AG09319 (cell line): Measurements from ENCODE around the gene TSACC.

Experiments used
- DNase-seq: peaks from one replicate; pipeline ENCODE4 v3.0.0-alpha.2; 2010; ENCODE audit warnings: low read depth; ENCODE audit errors: extremely low read depth
- CTCF ChIP-seq: IDR thresholded peaks from 2 replicates; pipeline ENCODE4 v1.5.1; 2011; ENCODE audit warnings: low read depth, mild to moderate bottlenecking, inconsistent platforms, low read length, moderate library complexity

The TSACC gene

GRCh38 chr1:156371553-156372264, 33.4 kb downstream of the TSACC start:
- no peak for DNase-seq
- TF ChIP-seq CTCF = no peak

- DNase-seq = no peak
- TF ChIP-seq CTCF = no peak
Measured at GRCh38 chr1:156372265-156372586, 33.9 kb downstream of the TSACC start.

- no peak for DNase-seq
- TF ChIP-seq CTCF = no peak
Measured at GRCh38 chr1:156372876-156373275, 34.5 kb downstream of the TSACC start.

GRCh38 chr1:156373546-156373945, 35.2 kb downstream of the TSACC start:
- no peak for TF ChIP-seq CTCF
- no peak for DNase-seq

- DNase-seq = no peak
- no peak; the same call in 1 of the 2 replicates for TF ChIP-seq CTCF
Measured at GRCh38 chr1:156376146-156376545, 37.8 kb downstream of the TSACC start.

DNA sequence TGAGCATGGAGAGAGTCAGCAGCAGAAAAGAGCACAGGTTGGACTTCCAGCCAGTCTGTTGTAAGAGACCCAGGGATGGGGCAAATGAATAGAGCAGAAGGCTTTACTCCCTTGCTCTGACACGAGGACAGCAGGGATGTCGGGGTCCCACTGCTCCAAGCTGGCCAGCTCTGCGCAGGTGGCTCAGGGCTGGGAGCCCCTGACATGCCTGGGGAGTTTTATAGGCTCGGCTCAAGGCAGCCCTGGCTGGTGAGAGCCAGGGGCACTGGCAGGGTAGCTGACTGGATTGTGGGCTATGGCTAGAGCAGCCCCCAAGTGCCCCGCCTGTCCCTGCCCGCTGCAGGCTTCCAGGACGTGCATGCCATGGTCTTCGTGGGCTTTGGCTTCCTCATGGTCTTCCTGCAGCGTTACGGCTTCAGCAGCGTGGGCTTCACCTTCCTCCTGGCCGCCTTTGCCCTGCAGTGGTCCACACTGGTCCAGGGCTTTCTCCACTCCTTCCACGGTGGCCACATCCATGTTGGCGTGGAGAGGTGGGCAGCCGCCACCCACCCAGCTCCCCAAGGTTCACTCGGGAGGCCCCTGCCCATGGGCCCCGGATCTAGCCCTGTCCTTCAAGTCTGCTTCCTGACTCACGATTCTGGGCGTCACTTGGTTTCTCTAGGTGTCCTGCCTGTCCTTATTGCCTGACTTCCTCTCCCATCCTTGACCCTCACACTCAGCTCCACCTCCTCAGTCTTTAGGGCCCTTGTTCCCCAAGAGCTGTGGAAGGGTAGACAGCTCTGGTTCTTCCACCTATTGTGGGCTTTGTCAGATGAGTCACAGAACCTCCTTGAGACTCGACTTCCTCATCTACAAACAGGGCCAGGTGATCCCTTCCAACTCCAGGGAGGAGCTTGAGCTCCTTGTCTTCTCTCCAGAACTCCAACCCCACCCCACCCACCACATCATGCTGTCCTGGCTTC, 38.9 kb downstream of the TSACC start:
- no peak for DNase-seq
- TF ChIP-seq CTCF = no peak

- DNase-seq = no peak
- TF ChIP-seq CTCF = no peak
Measured at GRCh38 chr1:156378557-156378956, 40.2 kb downstream of the TSACC start.
